ENCODE data around the gene SEPSECS.

GRCh38 chr4:25171201-25171865, 11.1 kb upstream of the SEPSECS start:
- TF ChIP-seq CTCF (IDR thresholded peaks at IDR 0.05) (no peak), POLR2A (IDR thresholded peaks at IDR 0.05) (no peak)
